ENCODE data around the gene GRAMD1B.
A peak's percentile ranks its signal among the peaks of the same experiment; 100 is the strongest.

The GRAMD1B gene
- 14.7 to 43.8 (median 32.6) reads per million in 4 experiments for total RNA-seq

DNA sequence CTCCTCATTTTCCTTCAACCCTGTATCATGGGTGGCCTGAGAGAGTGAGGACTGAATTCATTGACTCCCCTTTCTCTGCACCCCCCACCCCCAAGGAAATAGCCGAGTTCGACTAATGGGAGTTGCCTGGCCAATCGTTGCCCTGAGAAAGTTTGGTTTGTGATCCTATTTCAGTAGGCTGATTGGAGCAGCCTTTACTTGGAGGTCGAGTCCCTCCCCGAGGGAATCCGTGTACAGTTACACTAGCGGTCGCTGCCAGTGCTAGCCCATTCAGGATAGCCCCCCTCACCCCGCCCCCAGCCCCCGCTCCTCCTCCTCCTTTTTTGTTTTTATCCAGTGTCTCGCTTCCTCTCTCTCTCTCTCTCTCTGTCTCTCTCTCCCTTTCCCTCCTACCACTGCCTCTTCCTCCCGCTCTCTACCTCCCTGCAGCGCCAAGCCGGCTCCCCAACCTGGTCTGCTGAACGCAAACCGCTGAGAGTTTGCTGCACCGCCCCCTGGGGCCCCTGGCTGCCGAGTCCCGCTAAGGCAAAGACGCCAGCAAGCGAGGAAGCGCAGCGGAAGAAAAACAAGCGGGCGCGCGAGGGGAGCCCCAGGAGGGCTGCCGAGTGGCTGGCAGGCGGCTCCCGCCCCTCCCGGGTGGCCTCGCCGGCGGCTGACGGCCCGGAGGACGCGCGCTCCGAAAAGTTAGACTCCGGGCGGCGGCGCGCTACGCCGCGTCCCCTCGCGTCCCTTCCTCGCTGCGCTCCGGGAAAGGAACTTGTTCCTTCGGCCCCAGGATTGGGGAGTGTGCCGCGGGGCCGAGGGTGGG is at the start of gene GRAMD1B:
TSS of gene GRAMD1B (plus strand) at position 357 of the 808 bp plus-strand sequence. CDS start 524 bp downstream, outside the sequence.
- peak; percentile 42 for DNase-seq

DNA sequence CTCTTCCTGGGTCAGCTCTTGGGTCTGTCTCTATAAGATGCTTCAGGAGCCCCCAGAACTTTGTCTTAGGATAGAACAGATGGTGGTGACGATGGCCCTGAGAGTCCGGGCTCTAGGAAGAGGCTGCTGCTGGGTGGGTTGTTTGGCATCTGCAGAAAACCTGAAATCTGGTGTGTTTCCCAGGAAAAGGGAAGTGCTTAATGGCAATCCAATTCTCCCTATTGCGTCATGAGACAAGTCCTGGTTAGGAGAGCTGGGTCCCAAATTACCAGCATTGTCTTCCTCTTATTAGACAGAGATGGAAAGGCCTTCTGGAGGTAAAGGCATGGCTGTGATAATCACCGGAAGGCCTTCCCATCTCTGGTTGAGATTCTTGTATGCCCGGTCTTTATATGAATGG is 48.9 kb upstream of the GRAMD1B start:
- DNase-seq: no peak

DNA sequence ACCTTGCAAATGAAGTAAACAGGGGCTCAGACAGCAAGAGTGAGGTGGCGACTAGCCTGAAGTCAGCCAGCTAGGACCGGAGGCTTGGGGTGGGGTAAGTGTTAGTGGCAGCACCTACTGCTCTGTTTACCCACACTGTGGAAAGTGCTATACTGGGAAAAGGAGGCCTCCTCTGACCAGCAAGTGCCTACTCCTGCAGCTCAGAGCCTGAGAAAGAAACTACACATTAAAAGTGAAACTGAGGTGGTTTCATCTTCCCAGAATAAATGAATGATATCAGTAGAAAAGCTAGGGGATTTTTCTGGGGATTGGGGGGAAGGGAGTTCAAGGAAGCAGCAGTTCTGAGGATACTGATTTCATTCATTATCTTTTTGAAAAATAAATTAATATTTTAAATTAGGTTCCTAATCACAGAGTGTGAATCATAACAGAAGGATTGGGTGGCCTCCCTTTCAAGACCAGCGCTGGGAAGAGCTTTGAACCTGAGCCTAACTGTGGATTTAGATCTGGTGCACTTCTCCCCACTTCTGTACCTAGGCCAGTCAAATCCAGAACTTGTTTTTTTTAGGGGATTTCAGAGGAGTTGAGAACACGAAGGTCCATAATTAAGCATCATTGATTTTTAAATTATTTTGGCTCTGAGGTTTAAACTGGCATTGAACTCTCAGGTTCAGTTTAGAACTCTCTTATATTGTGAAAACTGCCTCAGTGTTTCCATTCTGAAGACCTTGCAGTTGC is 48.1 kb upstream of the GRAMD1B start:
- no peak for DNase-seq

DNA sequence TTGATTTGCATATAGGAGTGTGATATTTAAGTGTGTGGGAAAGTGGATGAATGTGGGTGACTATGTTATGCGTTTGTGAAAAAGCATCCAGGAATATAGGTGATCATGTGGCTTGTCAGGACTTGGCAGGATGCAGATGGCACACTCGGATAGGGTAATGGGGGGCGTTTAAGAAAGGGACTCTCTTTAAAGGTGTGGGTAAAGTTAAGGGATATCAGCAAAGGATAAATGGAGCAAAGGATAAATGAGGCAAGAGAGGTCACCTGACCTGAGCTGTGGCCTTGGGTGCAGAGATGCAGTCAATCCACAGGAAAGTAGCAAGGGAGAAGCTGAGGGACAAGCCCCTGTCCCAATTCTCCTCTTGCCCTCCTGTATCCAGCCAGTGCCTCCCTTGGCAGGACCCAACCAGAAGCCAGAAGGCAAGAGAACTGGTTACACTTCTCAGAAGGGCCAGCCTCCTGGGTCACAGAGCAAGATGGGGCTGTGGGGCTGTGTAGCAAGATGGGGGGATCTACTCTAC is 47.5 kb upstream of the GRAMD1B start:
- DNase-seq: no peak

DNA sequence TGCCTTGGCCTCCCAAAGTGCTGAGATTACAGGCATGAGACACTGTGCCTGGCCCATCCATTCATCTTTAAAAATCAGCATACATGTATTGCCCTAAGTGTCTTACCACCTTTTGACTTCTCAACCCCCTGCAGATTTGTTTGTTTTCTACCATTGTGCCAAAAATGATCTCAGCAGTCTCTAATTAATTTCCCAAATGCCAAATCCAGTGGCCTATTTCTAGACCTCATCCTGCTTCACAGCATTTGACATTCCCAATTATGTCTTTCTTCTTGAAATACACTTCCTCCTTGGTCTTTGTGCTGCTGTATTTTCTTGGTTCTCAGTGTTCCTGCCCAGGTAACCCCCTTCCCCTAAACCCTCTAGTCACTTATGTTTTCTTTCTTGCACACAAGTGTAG is 46.0 kb upstream of the GRAMD1B start:
- DNase-seq: no peak

DNA sequence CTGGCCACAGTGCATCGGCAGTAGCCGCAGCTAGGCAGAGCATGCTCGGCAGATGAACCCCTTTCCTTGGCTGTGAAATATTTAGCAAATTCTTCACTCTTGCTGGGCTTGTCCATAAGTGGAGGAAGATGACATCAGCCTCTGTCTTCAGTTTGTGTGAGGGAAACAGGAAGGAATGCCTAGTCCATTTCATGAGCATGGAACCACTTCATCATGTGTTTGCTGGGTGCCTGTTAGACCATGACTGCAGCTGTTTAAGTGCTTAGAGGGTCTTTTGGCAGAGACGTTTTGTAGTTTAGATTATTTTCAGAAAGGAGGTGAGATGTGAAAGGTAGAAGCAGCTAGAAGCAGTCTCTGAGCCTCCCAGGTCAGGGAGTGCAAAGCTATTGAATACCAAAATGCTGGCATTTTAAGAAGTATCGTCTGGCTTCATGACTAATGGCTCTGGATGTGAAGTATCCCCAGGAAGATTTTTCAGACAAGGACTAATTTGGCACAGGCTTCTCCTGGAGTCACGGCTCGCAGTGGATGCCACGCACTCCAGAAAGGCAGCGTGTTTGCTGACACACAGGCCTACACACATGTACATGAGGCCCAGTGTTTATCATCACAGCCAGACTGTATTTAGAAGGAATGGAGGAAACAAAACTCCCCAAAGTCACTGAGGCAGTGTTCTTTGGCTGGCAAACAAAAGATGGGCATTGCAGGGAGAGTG is 43.1 kb upstream of the GRAMD1B start:
- no peak for DNase-seq

DNA sequence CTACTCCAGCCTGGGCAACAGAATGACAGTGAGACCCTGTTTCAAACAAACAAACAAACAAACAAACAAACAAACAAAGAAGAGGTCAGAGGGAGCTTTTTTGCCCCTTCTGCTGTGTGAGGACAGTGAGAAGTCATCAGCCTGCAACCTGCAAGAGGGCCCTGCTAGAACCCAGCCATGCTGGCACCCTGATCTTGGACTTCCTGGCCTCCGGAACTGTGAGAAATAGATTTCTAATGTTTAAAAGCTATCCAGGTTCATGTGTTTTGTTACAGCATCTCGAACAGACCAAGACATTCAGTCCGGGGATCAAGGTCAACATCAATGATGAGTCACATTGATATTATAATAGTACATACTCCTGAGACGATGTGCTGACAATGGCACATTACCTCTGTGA is 41.4 kb upstream of the GRAMD1B start:
- no peak for DNase-seq

DNA sequence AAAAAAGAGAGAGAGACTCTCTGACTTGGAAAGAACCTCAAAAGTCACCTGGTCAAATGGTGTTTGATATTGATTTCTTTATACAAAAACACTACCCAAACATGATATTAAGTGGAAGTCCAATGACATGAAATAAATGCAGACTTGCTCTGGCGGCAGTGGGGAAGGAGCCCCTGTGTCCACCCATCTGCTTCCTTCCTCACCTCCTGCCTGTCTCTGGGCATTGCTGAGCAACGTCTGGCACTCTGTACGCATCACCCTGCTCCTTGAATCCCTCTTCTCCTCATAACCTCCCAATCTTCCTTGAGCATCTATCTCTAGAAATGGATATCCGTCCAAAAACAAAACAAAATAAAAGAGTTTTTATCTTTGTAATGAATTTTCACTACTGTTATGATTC is 39.9 kb upstream of the GRAMD1B start:
- DNase-seq: no peak

DNA sequence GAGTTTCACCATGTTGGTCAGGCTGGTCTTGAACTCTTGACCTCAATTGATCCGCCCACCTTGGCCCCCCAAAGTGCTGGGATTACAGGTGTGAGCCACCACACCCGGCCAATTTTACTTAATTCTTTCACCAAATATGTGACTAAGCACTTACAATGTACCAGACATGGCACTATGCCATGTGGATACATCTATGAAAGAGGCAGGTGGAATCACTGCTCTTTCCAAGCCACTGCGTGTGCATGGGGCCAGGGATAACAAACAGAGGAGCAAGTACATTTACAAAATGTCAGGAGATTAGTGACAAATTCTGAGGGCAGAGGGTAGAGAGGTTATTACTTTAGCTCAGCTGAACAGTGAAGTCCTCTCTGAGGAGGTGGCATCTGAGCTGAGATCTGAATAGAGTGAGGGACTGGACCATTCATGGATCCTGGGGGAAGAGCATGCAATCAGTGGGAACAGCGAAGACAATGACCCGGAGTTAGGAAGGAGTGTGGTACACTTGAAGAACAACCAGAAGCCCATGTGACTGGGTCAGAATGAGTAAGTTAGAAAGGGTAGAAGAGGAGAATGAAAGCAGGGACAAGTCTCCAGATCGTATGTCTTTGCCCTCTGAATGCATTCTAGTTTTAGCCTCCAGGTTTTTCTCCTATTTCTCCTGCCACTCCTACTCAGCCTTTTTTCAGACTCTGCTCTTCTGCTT is 38.3 kb upstream of the GRAMD1B start:
- DNase-seq: no peak

DNA sequence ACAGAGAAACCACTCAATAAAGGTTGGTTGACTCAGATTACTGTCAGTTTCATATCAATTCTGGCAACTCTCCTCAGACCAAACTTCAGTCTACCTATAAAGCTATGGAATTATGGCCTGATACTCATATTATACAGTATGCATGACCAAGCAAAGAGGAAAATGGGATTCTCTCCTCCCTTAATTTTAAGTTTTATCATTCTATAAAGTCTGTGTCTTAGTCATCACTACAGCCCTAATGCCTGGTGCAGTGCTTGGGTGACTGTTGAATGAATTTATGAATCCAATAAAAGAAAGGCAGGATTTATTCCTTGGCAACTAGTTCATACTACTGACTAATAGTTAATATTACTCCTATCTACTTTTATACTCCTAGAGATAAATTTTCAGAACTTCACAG is 37.6 kb upstream of the GRAMD1B start:
- no peak for DNase-seq

DNA sequence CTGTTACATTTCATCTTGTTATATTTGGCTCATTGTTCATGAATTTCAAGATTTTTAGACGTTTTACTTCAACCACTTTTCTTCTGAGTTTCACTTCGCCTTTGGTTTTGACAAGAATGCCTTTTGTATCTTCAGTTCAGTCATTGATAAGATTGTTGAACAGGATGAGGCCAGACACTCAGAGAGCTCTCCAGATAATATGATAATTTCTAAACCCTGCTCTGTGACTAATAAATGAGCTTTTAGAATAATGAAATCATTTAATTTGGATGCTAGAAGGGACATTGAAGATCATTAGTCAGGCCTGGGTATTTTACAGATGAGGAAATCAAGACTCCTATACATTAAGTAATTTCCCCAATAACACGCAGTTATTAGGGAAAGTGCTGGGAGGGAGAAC is 37.2 kb upstream of the GRAMD1B start:
- no peak for DNase-seq

DNA sequence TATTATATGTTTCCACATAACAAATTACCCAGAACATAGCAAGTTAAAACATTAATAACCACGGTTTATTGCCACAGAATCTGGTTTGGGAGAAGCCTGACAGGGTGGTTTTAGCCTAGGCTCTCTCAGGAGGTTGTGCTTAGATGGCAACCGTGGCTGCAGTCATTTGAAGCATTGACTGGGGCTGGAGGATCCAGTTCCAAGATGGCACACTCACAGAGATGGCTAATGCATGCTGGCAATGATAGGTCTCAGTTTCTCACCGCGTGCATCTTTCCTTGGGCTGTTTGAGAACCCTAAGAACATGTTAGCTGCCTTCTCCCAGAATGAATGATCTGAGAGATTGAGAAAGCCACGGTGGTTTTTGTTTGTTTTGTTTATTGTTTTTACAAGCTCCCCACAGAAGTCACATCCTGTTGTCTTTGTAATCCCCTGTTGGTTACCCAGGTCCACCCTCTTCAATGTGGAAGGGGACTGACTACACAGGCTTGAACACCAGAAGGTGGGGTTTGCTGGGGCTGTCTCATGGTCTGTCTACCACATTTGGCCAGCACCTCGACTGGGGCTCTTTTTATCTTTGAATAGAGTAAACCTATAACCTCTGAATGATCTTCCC is 36.6 kb upstream of the GRAMD1B start:
- no peak for DNase-seq

DNA sequence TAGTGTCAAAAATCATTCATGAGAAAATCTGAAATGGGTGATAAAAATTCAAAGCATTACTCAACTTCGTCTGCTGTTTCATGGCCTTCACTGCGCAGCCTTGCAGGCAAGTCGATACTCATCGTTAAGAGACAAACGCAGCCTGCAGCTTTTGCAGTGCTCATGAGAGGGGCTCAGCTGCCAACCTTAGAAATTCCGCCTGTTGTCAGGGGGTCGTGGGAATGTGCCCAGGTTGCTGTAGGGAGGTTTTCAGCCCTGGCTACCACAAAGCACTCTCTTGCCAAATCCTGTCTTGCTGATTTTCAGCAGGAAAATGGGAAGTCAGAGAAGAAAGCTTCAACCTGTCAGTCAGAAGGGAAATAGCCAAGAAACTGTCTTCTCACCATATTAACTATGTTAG is 25.4 kb upstream of the GRAMD1B start:
- no peak for DNase-seq

DNA sequence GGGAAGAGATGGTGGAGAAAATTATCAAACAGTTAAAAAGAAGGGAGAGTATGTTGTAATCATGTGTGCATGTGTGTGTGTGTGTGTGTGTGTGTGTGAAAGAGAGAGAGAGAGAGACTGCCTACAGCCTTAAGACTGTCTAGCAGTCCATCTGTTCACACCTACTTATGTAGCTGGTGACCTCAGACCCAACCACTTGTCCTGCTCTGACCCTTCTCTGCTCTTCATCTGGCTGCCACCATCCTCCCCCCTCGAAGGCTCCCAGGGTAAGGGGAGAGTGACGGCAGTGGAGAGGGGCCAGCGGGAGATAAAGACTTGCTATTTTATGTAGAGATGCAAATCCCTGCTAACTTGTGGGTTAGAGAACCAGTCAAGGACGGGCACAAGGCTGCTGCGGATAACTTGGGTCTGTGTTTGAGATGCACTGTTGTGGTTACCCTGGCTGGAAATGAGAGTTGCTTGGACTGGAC is 24.9 kb upstream of the GRAMD1B start:
- DNase-seq: no peak

DNA sequence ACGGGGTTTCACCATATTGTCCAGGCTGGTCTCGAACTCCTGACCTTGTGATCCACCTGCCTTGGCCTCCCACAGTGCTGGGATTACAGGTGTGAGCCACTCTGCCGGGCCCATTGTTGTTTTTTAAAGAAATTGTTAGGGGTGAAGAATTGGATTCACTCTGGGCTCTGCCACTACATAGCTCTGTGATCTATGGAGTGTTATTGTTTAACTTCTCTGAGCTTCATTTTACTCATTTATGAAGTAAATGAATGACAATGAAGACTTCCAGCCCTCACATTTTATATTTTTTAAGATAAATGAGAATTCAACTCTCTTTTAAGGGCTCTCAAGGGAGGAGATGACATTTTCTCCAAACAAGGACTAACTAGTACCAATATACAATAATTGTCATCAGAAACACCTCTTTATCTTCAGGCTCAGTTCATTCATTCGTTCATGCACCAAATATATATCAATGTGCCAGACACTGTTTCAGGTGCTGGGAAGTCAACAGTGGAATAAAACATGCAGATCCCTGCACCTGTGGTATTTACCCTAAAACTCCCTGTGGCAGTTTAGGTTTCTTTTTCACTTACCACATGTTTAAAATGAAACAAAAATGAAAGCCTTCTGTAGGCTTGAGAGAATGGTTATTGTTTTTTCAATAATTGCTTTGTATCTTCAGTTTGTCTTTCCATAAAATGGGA is 23.5 kb upstream of the GRAMD1B start:
- no peak for DNase-seq

DNA sequence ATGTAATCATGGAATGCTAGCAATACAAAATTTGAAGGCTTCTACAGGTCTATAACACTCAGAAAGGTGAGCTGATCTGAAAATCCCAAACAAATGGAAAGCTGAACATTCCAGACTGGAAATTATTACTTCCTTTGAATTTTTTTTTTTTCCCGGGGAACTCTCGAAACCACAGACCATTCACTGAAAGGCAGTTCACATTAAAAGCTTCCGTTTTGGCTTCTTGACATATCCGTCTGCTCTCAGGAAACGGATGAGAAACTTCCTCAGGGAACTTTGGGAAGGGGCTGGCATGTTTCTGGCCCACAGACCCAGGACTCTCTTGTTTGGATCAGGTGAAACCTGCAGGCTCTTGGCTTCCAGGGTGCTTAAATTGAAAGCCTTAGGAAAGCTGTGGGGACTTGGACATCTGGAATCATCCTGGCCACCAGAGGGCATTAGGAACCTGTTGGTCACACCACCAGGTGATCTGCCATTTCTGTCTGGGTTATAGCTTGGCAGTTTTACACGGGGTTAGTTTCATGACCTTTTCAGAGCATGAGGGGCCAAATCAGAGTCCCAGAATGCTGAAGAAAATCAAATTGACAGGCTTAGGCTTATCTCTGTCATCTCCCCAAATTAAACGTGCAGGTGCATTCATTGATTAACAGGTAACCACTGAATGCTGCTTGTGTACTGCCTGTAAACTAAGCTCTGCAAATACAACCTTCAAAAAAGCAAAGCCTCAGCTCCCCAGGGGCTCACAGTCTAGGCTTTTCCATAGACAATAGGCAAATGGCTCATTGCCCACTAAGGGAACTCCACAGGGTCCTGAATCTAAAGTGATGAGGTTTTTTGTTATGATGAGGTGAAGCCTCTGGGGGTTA is 22.7 kb upstream of the GRAMD1B start:
- peak; percentile 41 for DNase-seq

DNA sequence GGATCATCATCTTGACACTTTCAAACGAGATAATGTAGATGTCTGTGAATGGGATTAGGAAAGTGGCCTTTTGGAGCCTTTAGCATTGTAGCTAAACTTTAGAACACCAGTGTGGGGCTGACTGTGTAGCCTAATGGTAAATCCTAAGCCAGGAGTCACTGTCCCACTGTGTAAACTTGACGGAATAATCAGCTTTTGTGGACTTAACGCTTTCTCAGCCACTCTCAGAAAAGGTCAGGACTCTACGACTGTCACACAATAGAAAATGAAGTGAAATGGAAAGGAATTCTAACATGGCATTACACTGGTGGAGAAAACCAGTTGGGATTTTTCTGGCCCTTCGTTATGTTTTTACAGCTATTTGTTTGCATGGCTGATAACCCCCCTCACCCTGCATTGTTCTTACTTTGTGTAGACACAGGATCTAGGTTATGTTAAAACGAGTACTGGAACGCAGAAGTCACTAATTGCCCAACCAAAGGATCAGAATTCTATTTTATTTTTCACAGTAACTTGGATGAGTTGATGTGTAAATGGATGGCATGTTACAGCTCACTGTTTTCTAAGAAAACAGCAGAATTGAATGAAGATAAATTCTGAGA is 22.0 kb upstream of the GRAMD1B start:
- DNase-seq: no peak

DNA sequence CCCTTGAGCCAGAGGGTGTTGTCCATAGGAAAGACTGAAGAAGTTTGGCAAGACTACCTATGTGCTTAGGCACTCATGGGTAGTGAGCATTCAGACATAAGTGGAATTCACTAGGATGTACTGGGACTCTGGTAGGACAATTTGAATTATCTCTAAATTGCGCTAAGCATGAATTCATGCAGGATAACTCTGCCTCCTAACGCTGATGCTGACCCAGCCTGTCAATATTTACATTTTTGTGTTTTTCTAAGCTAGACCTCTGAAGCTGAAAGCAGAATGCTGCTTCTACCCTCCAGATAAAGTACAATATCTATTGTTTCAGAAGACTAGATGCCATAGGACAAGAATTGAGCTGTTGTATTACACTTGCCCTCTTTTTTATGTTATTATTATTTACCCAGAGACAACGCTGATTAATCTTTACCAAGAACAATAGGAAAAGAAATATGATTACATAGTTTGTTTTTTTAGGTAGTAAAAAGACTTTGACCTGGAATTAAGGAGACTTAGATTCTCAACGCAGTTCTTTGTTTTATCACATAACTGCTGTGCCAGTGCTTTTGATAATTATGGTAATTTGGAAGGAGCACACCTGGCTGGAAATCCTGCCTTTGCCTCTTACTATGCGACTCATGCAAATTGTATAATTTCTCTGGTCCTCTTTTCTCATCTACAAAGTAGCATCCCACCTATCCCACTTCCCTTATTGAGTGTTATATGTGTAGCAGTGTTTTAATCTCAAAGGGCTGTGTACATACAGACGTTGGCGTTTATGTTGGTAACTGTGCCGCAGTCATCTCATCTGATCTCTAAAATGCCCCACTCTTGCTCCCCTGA is 21.2 kb upstream of the GRAMD1B start:
- DNase-seq: no peak

Measured in effector CD8-positive, alpha-beta T cell (primary cell).